Activated naive CD4-positive, alpha-beta T cell treated with Interleukin-2 at 50 U/mL for 16 hours (primary cell): ENCODE results near the gene AGBL1.

Experiments
- DNase-seq: peaks from one replicate; pipeline ENCODE4 v3.0.0-alpha.2; 2020

AGBL1 gene

GRCh38 chr15:86609275-86609674 is 529.6 kb downstream of the AGBL1 start:
- DNase-seq: no peak

GRCh38 chr15:86610038-86610437 is 530.4 kb downstream of the AGBL1 start:
- DNase-seq: no peak

GRCh38 chr15:86611417-86612040 is 531.9 kb downstream of the AGBL1 start:
- peak; percentile 26 for DNase-seq

GRCh38 chr15:86615411-86615810 is 535.7 kb downstream of the AGBL1 start:
- DNase-seq: no peak

DNA sequence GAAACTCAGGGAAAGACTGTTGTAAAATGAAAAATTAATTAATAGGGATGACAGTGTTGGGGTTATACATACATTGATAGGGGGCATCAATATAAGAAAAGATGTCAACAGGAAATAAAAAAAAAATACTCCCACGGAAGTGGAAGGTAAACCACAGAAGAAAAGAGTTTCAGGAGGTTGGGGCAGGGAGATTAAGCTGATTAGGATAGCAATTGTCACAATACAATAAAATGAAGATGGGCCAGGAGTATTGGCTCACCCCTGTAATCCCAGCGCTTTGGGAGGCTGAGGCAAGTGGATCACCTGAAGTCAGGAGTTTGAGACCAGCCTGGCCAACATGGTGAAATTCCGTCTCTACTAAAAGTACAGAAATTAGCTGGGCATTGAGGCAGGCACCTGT is 536.1 kb downstream of the AGBL1 start:
- no peak for DNase-seq

DNA sequence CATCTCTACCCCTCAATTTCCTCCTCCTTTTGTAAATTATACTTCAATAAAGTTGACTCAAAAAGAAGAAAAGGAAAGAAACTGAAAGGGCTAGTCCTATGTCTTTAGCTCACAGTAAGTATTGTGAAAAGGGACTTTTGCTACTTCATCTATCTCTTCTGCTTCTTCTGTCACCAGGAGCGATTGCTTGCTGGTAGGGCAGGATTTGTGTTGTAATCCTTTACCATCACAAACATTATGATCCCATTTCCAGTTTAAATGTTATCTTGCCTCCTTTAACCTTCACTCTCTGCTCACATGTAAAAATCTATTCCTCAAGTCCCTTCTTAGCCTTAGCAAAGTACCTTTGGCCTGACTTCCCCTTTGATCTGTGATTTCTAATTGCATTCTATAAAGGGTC is 537.1 kb downstream of the AGBL1 start:
- DNase-seq: no peak

GRCh38 chr15:86620157-86620556 is 540.5 kb downstream of the AGBL1 start:
- no peak for DNase-seq

DNA sequence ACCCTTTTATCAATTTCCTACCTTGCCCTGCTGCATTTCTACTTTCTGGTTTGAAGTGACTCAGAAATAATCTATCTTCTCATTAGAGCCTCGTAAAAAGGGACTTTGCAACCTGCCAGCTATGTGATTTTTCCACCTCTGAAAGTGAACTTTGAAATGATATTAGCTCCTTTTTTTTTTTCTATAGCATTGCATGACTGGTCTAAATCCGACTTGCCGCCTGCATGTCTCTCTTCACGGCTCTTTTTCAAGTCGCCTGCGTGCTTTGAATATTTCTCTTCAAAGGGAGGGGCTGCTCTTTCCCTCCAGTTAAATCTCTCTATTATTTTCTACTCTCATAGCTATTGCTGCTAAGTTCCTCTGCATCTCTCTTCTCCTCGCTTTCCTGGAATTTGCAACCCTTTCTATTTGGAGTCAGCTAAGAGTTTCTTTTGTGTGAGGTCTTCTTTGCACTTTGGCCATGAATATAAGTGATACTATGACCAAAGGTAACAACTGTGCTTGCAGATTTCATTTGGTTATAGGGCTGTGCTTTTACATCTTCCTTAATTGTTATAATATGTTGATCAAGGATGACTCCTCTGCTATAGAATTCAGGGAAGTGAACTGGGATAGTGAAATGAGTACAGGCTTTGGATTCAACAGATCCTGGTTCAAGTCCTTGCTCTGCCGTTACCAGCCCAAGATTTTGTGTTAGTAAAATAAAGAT is 541.1 kb downstream of the AGBL1 start:
- DNase-seq: no peak

DNA sequence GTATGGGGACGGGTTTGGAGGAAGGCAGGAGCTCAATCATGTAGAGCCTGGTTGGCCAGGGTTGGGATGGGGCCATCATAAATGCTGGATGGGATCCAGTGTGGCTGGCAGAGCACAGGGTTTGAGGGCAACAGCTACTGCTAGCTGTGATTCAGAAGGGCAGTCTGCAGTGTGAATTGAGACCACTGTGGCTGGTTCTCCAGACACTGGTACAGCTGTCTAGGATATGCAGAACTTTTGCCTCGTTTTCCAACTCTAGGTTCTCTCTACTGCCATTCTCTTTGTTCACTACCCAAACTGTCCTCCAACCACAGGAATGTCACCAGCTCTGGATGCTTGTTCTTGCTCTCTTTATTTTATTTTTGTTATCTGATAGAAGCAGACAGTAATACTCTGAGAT is 543.6 kb downstream of the AGBL1 start:
- no peak for DNase-seq

GRCh38 chr15:86624261-86625036 is 544.8 kb downstream of the AGBL1 start:
- peak; percentile 86 for DNase-seq

GRCh38 chr15:86629409-86630356 is 550.0 kb downstream of the AGBL1 start:
- DNase-seq: no peak

DNA sequence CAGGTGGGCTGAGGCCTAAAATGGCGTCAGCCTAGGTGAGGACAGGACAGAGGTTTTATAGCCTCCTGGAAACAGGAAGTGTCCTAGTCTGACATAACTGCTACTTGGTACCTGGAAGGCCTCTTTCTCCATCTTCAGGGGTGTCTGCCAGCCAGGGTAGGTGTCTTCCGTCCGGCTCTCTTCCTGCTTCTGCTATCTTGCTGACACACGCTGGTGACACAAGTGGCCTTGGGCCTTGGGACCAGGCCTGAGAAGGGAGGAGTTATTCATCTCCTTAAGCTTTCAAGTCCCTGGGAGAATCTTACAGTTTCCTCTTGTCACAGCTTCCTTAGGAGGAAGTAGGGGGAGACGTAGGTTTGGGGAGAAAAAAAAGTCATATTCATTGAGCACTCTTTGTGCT is 551.3 kb downstream of the AGBL1 start:
- no peak for DNase-seq

DNA sequence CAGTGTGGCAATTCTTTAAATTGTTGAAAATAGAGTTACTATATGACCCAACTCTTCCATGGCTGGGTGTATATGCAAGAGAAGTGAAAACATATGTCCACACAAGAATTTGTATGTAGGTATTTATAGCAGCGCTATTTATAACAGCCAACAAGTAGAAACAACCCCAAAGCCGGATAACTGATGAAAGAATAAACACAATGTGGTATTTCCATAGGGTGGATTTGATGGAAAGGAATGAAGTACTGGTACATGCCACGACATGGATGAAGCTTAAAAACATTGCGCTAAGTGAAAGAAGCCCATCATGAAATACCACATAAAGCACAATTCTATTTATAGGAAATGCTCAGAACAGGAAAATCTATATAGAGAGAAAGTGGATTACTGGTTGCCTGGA is 554.5 kb downstream of the AGBL1 start:
- no peak for DNase-seq

- DNase-seq: no peak
Observed at GRCh38 chr15:86634992-86635638, 555.4 kb downstream of the AGBL1 start.

GRCh38 chr15:86644339-86644738 is 564.7 kb downstream of the AGBL1 start:
- DNase-seq: no peak

DNA sequence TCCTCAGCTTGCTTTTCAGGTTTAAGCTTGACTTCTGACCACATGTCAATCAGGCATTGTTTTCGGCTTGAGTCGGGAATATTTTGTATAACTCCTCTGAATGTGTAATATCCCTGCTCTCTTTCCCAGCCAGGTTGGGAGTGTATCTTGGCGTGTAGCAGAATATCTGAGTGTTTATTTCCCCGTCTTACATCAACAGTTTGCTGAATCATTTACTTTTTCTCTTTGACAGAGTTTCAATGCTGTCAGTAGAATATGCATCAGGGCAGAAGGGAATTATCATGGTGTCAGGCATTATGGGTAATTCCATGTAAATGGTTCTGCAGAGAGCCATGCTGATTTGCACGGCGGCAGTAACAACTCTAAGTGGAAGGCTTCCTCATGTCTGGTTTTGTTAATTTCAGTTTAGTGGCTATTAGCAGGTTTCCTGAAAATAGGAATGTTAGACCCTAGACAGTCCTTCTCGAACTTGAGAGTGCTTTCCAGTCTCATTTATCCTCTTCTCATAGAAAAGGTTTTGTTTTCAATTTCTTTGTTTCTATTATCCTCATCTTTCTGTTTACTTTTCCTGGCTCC is 566.3 kb downstream of the AGBL1 start:
- DNase-seq: no peak

DNA sequence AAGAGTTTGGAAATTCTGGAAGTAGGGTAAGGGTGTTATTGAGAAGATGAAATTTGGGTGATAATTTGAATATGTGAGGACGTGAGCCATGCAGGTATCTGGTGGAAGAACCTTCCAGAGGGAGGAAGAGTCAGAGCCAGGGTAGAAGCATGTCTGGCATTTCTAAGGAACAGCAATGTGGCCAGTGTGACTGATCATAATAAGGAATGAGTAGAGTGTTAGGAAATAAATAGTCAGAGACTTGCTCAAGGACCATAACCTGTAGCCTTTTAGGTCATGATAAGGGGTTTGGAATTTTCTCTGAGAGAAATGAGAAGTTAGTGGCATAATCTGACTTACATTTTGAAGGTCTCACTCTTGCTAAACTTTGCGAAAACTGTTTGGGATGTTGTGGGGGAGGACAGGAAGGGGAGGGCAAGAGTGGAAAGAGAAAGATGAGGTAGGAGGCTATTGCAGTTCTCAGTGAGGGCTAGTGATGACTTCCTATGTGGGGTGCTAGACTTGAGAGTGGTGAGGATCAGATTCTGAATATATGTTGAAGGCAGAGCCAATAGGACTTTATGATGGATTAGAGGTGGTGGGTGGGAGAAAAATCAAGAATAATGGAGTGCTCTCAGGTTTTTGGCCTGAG is 568.3 kb downstream of the AGBL1 start:
- no peak for DNase-seq

DNA sequence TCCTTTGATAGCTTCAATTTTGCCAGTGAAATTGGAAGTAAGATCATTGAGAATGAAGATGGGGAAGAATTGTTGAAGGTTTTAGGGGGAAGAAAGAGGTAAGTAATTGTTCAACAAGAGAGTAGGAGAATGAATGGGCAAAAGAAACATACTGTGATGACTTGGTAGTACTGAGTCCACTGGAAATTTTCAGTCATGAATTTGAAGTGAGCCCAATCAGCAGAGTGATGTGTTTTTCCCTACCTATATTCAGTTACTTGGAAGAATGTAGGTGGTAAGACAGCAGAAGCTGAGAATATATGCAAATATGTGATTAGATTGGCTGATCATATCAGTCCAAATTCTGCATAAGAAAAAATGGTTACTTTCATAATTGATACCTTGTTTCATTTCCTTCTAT is 569.6 kb downstream of the AGBL1 start:
- no peak for DNase-seq

DNA sequence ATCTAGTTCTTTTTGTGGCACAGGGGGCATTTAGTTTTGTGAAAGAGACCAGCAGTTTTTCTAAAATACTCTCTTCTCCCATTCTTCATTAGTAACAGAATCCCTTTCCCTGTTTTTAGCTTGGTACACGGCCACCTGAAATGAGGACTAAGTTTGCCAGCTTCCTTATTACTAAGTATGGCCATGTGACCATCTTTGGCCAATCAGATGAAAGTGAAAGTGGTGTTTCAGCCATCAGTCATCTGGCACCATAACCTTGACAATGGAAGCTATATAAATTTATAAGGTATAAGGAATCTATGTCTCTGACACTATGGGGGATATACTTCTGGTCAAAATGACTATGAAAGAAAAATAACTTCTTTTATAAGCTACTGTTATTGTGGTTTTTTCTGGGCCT is 570.4 kb downstream of the AGBL1 start:
- DNase-seq: no peak

DNA sequence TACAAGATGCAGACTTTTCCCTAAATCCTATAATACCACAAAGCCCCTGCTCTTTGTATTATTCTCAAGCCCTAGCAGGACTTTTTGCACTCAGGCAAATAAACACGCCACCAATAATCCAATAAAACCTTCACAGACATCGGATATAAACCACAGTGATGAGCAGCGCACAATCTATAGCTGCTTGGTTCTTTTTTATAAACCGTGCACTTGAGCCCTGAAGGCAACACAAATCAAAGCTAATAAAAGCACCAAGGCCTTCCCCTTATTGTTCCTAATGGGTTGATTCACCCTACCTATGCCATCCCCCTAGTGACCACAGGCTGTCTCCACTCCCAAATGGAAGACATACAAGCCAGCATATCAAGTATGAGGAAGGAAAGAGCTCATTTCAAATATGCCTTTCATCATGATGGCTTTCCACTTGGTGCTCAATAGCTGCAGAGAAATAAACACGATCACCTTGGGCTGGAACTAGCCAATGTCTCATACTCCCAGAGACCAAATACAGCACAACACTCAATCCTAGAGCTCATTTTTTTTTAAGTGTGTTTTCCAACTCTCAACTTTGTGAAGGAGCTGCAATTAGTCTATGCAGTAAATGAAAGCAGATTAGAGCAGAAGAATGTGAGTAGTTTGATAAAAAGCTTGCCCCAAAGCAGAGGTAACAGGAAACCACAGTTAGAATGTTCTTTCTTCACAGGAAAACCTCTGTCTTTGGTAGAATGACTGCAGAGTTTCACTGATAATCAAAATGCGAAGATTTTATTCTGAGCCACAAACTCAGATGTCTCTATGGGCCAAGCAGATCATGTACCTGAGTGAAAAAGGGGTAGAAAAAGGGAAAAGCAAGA is 573.9 kb downstream of the AGBL1 start:
- no peak for DNase-seq

DNA sequence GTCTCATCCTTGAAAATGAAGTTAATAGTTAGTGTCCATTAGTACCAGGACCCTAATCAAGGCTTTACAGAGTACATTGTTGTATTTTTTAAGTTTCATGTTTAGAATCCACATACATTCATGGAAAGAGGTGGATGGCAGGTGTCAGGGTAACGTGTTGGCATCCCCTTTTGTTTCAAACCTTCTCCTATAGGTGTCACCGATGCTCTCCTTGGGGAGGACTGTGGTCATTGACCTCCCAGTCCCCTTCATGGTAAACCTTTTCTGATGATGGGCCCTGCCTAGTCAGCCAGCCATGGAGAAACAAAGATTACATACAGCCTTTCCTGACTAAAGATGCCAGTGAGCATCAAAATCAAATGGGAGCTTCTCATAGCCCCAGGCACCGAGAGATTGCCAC is 574.8 kb downstream of the AGBL1 start:
- DNase-seq: no peak
